Measurements from ENCODE around the gene GPRIN3. TPM values are rescaled to one million over a fixed set of nuclear protein-coding genes. Genes with fewer than 3 reads are reported as not detected.

The GPRIN3 gene
- total RNA-seq, 8 experiments from 2014 or later: 1.2 to 20.1 (median 7.6) TPM

Other genes with a start within 250 kb of the GPRIN3 start
- gene TIGD2, start 196.3 kb downstream of the GPRIN3 start, total RNA-seq: 10 to 100 TPM in 6 of 8 experiments, 1 to 10 TPM in 2; 7.4 to 14.2 (median 10.8) TPM

All from motor neuron (in vitro differentiated cells).